IPS-11a (cell line): Measurements from ENCODE around the gene SIK1.
"Not testable (repeated sequence)": the region's sequence is repeated elsewhere in the genome, so short reads cannot be mapped to it uniquely, and the experiment has no call there.

Experiments used
- H3K4me3 ChIP-seq: one replicate; pipeline ENCODE4 v1.5.1; 2013; ENCODE audit warnings: low read depth, low read length, control low read depth

SIK1 gene

DNA sequence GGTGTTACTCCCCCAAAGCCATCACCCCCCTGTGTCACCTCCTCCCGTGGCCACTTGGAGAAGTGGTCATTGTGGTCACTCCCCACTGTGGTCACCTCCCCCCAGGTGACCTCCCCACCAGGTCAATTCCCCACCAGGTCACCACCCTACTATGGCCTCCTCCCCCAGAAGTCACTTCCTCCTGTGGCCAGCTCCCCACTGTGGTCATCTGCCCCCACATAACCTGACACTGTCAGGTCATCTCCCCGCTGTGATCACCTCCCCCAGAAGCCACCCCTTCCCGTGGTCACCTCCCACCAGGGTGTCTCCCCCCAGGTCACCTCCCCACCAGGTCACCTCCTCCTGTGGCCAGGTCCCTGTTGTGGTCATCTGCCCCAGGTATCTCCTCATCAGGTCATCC lies 28.9 kb downstream of the SIK1 start:
- not testable (repeated sequence) for H3K4me3 ChIP-seq

DNA sequence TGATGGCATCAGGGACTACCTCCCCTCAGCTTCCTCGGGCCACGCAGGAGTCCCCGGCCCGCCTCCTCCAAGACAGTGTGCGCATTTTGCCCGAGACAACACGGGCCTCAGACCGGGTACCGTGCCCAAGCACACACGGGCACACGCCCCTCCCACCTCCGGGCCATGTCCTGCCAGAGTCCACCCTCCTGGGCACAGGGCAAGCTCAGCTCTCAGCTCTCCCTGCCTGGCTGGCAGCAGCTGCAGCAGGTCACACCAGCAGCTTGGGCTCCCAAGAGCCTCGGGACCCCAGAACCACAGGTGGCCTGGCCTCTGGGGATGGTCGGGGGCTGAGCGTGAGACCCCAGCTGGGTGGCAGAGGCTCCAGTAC lies 29.5 kb downstream of the SIK1 start:
- not testable (repeated sequence) for H3K4me3 ChIP-seq

- not testable (repeated sequence) for H3K4me3 ChIP-seq
Measured at GRCh38 chr21:43396788-43397438, 30.0 kb downstream of the SIK1 start.

DNA sequence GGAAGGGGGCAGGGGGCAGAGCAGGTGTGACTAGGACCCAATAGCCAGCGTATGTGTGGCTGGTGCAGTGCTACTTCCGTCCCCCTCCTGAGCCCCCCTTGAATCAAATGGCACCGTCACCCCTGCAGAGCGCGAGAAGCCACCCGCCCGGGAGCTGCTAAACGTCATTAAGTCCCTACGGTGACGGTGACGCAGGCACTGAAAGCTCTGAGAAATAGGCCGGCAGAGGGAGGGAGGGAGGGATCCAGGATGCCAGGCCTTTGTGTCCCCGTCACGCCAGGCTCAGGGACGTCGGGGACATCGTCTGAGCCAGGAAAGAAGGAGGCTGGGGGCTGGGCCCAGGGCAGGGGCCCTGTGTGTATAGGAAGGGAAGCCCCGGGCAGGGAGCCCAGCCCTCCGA lies 43.6 kb downstream of the SIK1 start:
- H3K4me3 ChIP-seq = not testable (repeated sequence)

- not testable (repeated sequence) for H3K4me3 ChIP-seq
Measured at GRCh38 chr21:43382902-43383301, 44.0 kb downstream of the SIK1 start.

DNA sequence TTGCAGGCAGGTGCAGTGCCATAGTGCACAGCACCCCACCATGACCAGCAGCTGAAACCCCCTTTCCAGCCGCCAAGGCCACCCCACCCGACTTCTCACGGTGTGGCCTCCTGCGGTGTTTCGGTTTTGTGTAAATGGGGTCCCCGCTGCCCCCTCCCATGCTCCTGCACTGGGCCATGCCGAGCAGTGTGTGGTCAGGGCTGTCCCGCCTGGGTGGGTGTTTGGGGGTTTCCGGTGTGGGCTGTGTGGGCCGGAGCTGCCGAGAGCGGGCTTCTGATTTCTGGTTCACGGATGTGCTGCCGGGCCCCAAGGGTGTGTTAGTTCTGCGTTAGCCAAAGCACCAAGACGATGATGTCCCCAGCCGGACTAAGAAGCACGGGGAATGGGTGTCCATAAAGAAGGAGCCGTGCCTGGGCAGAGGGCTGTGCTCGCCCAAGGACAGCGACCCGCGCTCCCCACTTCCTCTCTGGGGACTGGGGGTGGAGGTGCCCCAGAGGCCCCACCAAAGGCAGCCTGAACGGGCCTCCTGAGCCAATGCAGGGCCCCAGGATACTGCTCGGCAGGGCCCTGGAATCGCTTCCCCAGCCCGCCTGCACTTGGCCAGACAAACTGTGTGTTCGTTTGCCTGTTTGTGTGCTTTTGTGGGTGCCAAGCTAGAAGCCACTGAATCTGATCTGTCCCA lies 45.9 kb downstream of the SIK1 start:
- H3K4me3 ChIP-seq = not testable (repeated sequence)

- H3K4me3 ChIP-seq = not testable (repeated sequence)
Measured at GRCh38 chr21:43380337-43380736, 46.6 kb downstream of the SIK1 start.

DNA sequence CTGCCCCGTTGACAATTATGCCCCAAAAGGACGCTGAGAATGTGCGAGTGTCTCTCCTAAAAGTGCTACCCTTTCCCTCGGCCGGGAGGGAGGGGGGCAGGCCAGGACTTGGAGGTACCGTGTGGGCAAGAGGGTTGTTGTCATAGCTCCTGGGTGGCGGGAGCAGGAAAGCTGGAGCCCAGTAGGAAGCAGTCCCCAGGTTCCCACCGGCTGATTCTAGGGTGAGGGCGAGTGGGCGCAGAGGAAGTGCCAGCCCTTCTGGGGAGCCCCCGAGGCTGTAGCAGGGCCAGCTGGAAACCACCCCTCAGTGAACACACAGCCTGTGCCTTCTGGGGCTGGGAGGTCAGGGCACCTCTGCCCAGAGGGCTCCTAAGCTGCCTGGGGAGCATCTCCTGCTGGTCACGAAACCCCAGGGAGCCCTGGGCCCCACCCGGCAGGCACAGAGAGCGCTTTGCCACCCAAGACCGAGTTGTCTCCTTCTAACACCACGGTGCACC lies 47.3 kb downstream of the SIK1 start:
- not testable (repeated sequence) for H3K4me3 ChIP-seq

- no peak overlapping the region for H3K4me3 ChIP-seq
Measured at GRCh38 chr21:43376478-43376882, 50.5 kb downstream of the SIK1 start.

- H3K4me3 ChIP-seq = no peak overlapping the region
Measured at GRCh38 chr21:43375837-43376477, 51.0 kb downstream of the SIK1 start.

DNA sequence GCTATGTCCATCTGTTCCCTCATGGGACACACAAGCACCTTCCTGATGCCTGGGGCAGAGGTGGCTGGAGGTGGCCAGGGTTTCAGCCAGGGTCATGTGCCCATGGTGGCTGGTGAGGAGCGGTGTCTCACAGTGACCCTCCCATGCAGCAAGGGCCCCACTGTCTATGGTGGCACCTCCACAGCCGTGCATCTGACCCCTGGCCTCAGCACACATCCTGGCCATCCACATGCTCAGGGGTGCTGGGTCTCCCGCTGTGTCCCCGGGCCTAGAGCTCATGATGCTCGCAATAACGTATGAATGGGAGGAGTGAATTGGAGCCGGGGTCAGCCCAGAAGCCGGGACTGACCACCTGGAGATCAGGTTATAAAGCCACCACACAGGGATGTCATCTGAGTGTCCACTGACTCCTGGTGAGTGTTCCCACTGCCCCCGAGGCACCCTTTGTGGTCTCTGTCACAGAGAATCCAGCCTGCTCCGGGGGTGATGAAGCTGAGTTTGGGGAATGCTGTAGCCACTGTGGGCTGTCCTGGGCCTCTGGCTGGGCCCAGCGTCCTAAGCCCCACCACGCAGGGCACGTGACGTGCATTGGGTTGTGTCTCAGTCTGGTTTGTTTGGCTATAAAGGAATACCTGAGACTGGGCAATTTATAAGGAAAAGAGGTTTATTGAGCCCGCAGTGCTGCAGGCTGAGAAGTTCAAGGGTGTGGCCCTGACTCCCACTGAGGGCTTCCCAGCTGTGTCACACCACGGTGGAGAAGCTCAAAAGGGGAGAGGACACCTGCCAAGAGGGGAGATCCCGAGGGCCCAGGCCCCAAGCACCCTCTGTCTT lies 51.7 kb downstream of the SIK1 start:
- H3K4me3 ChIP-seq = no peak overlapping the region

- no peak overlapping the region for H3K4me3 ChIP-seq
Measured at GRCh38 chr21:43374228-43374885, 52.6 kb downstream of the SIK1 start.

- H3K4me3 ChIP-seq = no peak overlapping the region
Measured at GRCh38 chr21:43373362-43374227, 53.3 kb downstream of the SIK1 start.

GRCh38 chr21:43372663-43373361 lies 54.1 kb downstream of the SIK1 start:
- H3K4me3 ChIP-seq = no peak overlapping the region

DNA sequence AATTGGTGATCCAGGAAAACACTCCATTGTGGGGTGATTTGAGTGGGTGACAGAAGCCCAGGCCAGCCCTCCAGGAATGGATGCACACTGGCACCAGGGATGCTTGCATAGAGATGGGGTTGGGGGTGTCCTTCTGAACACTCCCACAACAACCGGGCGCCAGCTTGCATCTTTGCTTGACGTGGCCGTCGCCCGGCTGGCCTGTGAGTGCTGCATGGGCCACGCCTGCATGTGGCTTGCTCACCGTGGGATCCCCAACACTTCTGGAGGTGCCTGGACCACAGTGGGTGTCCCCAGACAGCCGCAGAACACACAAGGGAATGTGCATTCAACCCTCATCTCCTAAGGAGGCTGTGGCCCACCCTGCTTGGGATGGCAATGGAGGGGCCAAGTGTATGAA lies 55.1 kb downstream of the SIK1 start:
- H3K4me3 ChIP-seq = no peak overlapping the region

DNA sequence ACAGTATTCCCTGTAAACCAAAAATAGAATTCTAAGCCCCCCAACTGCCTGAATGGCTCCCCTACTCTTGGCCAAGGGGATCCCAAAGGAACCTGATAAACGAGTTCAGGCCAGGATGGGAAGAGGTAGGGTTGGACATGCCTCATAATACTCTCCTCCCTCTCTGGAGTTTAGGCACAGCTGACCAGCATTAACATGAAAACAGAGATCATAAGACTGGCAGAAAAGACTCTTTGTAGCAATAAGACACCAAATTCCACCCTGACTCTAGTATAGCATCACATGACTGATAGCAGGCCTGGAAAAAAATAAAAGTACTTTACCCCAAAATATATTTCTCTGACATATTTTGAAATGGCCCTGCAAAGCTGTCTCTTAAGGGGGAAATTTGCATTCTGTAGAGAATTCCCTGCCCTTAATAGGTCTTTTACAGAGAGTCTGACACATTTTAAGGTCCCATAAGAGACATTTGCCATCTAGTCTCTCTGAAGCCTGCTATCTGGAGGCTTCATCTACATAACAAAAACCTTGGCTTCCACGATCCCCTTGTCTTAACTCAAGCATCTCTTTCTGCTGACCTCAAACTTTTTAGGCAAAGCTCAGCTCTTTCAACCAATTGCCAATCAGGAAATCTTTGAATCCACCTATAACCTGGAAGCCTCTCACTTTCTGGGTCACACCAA lies 55.9 kb downstream of the SIK1 start:
- no peak overlapping the region for H3K4me3 ChIP-seq

- H3K4me3 ChIP-seq = no peak overlapping the region
Measured at GRCh38 chr21:43370091-43370658, 56.8 kb downstream of the SIK1 start.

DNA sequence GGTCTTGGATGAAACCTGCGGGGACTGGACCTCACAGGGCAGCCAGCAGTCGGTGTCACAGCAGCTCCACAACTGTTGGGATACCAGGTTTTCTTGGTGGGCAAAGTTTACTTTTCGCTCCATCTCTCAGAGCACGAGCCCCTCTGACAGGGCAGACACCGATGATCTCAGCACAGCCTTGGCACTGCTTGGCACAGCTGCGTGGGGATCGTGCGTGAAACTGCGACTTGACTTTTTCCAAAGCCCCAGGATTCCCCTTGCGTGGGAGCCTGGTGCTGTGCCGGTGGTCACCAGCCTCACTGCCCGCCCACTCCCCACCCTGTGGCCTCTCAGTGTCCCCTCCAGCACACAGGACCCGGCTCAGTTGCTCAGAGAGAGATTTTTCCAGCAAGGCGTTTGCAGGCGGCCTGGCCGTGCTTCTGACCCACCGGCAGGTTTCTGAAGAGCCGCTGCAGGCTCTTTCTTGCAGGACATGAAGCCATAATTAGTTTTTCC lies 57.3 kb downstream of the SIK1 start:
- H3K4me3 ChIP-seq = no peak overlapping the region
